HEK293 (cell line): ENCODE results near the gene PTPN20.

Experiments used
- CTCF ChIA-PET: fragments of 350-600 bp; formaldehyde crosslinking; extraction: SDS; loops from one replicate; lab custom pipeline; 2021; ENCODE audit warnings: antibody characterized with exemption; lab: Yijun Ruan, JAX
- POLR2A ChIA-PET: fragments of 300-600 bp; formaldehyde crosslinking; extraction: SDS; loops from one replicate; lab custom pipeline; 2020; ENCODE audit warnings: antibody characterized with exemption, inconsistent platforms; lab: Yijun Ruan, JAX
- H3K27ac ChIP-seq: fragments of 200-500 bp; sonication (Bioruptor generic); 2 replicates; pipeline ENCODE4 v1.5.1; 2014; ENCODE audit warnings: low read depth, low read length, control low read depth, inconsistent platforms; ENCODE audit errors: extremely low read depth
- H3K36me3 ChIP-seq, 2 experiments: fragments of 200-500 bp in 1 of 2; sonication (Bioruptor generic) in 1 of 2; 1 replicate in 1 of 2; 2 replicates in 1 of 2; pipeline ENCODE4 v1.5.1; 2014 to 2017; ENCODE audit warnings: inconsistent platforms in 2 of 2, low read length in 2 of 2; ENCODE audit not compliant: control insufficient read depth in 2 of 2, insufficient read depth in 1 of 2
- H3K4me1 ChIP-seq: fragments of 200-500 bp; sonication (Bioruptor generic); 2 replicates; pipeline ENCODE4 v1.5.1; 2014; ENCODE audit warnings: mild to moderate bottlenecking, low read length, inconsistent platforms; ENCODE audit not compliant: control insufficient read depth, insufficient read depth
- H3K4me3 ChIP-seq: 2 replicates; pipeline ENCODE4 v1.5.1; 2011; ENCODE audit warnings: low read depth, mild to moderate bottlenecking, control low read depth, low read length, moderate library complexity
- H3K9me3 ChIP-seq: fragments of 200-500 bp; sonication (Bioruptor generic); 2 replicates; pipeline ENCODE4 v1.5.1; 2014; ENCODE audit warnings: low read depth, low read length, inconsistent platforms; ENCODE audit not compliant: control insufficient read depth, insufficient read depth
- AEBP2 ChIP-seq: fragments of 450-650 bp; formaldehyde crosslinking; IDR thresholded peaks from 2 replicates; pipeline ENCODE4 v1.5.1; 2016; ENCODE audit warnings: missing biosample characterization, missing genetic modification characterization, borderline replicate concordance
- BCL11B ChIP-seq: fragments of 450-650 bp; formaldehyde crosslinking; IDR thresholded peaks from 2 replicates; pipeline ENCODE4 v1.5.1; 2016; ENCODE audit warnings: low read depth, missing biosample characterization, missing genetic modification characterization
- HOXD13 ChIP-seq: sonication (generic); formaldehyde crosslinking; IDR thresholded peaks from 2 replicates; pipeline ENCODE4 v1.8.0; 2022; ENCODE audit warnings: missing genetic modification reagents, borderline replicate concordance
- KLF9 ChIP-seq: fragments of 450-650 bp; formaldehyde crosslinking; IDR thresholded peaks from 2 replicates; pipeline ENCODE4 v1.5.1; 2016; ENCODE audit warnings: missing biosample characterization, missing genetic modification characterization, low read depth
- MEIS1 ChIP-seq: sonication (generic); formaldehyde crosslinking; IDR thresholded peaks from 2 replicates; pipeline ENCODE4 v1.8.1; 2022; ENCODE audit warnings: missing genetic modification reagents, mild to moderate bottlenecking, borderline replicate concordance
- YY2 ChIP-seq: fragments of 450-650 bp; formaldehyde crosslinking; IDR thresholded peaks from 2 replicates; pipeline ENCODE4 v1.5.1; 2016; ENCODE audit warnings: missing biosample characterization, missing genetic modification characterization
- ZBTB44 ChIP-seq: fragments of 450-650 bp; IDR thresholded peaks from 2 replicates; pipeline ENCODE4 v1.5.1; 2018; ENCODE audit warnings: missing biosample characterization, mild to moderate bottlenecking, missing genetic modification characterization
- ZBTB48 ChIP-seq: fragments of 450-650 bp; formaldehyde crosslinking; IDR thresholded peaks from 2 replicates; pipeline ENCODE4 v1.5.1; 2016; ENCODE audit warnings: missing biosample characterization, missing genetic modification characterization
- ZNF114 ChIP-seq: fragments of 450-650 bp; formaldehyde crosslinking; IDR thresholded peaks from 2 replicates; pipeline ENCODE4 v1.5.0; 2017; ENCODE audit warnings: missing biosample characterization, missing genetic modification characterization
- ZNF138 ChIP-seq: fragments of 450-650 bp; formaldehyde crosslinking; IDR thresholded peaks from 2 replicates; pipeline ENCODE4 v1.5.1; 2016; ENCODE audit warnings: missing biosample characterization, missing genetic modification characterization, borderline replicate concordance
- ZNF148 ChIP-seq: fragments of 450-650 bp; formaldehyde crosslinking; IDR thresholded peaks from 2 replicates; pipeline ENCODE4 v1.5.0; 2017; ENCODE audit warnings: missing biosample characterization, missing genetic modification characterization, borderline replicate concordance
- ZNF175 ChIP-seq: fragments of 450-650 bp; formaldehyde crosslinking; IDR thresholded peaks from 2 replicates; pipeline ENCODE4 v1.5.1; 2016; ENCODE audit warnings: missing biosample characterization, missing genetic modification characterization
- ZNF221 ChIP-seq: fragments of 450-650 bp; formaldehyde crosslinking; IDR thresholded peaks from 2 replicates; pipeline ENCODE4 v1.5.1; 2017; ENCODE audit warnings: missing biosample characterization, missing genetic modification characterization, borderline replicate concordance
- ZNF266 ChIP-seq: fragments of 450-650 bp; formaldehyde crosslinking; IDR thresholded peaks from 2 replicates; pipeline ENCODE4 v1.5.1; 2016; ENCODE audit warnings: missing biosample characterization, missing genetic modification characterization, low read depth
- ZNF292 ChIP-seq: fragments of 450-650 bp; formaldehyde crosslinking; IDR thresholded peaks from 2 replicates; pipeline ENCODE4 v1.5.1; 2016; ENCODE audit warnings: low read depth, missing biosample characterization, missing genetic modification characterization, borderline replicate concordance
- ZNF311 ChIP-seq: fragments of 450-650 bp; formaldehyde crosslinking; IDR thresholded peaks from 2 replicates; pipeline ENCODE4 v1.5.1; 2017; ENCODE audit warnings: missing biosample characterization, missing genetic modification characterization, borderline replicate concordance
- ZNF394 ChIP-seq: fragments of 450-650 bp; formaldehyde crosslinking; IDR thresholded peaks from 2 replicates; pipeline ENCODE4 v1.5.1; 2016; ENCODE audit warnings: missing biosample characterization, missing genetic modification characterization, mild to moderate bottlenecking, moderate library complexity, borderline replicate concordance
- ZNF473 ChIP-seq: fragments of 450-650 bp; formaldehyde crosslinking; IDR thresholded peaks from 2 replicates; pipeline ENCODE4 v1.5.1; 2017; ENCODE audit warnings: missing biosample characterization, missing genetic modification characterization
- ZNF48 ChIP-seq: fragments of 450-650 bp; formaldehyde crosslinking; IDR thresholded peaks from 2 replicates; pipeline ENCODE4 v1.5.1; 2016; ENCODE audit warnings: missing biosample characterization, missing genetic modification characterization
- ZNF626 ChIP-seq: fragments of 450-650 bp; sonication (Bioruptor Pico); formaldehyde crosslinking; IDR thresholded peaks from 2 replicates; pipeline ENCODE4 v1.5.1; 2018; ENCODE audit warnings: missing biosample characterization, missing genetic modification characterization, inconsistent platforms
- ZNF704 ChIP-seq: fragments of 450-650 bp; formaldehyde crosslinking; IDR thresholded peaks from 2 replicates; pipeline ENCODE4 v1.5.1; 2016; ENCODE audit warnings: missing biosample characterization, missing genetic modification characterization

The PTPN20 gene

GRCh38 chr10:47035819-47036337 lies 124.7 kb downstream of the PTPN20 start (continued):
- TF ChIP-seq ZBTB48 (tag by site-specific recombination) (no peak), ZNF221 (tag by site-specific recombination) (no peak), AEBP2 (tag by site-specific recombination) (no peak), ZNF114 (no peak), HOXD13 (CRISPR knock-in tag) (no peak), ZNF266 (tag by site-specific recombination) (no peak), ZBTB44 (tag by site-specific recombination) (no peak), ZNF48 (tag by site-specific recombination) (no peak), ZNF138 (tag by site-specific recombination) (no peak)

GRCh38 chr10:47036771-47037170 lies 125.5 kb downstream of the PTPN20 start:
- CTCF ChIA-PET: interaction anchor here (0.8 to 4.6 kb wide), 3 partner anchors 11 to 304 kb away, joined by 3 to 28 read pairs (median 3); no protein-coding TSS in a partner anchor

More at GRCh38 chr10:47036771-47037170, 125.5 kb downstream of the PTPN20 start:
- Histone ChIP-seq H3K4me1 (no peaks in the 10 kb centered on the region), H3K36me3 (no peaks in the 10 kb centered on the region), H3K4me3 (no peak overlapping the region), H3K9me3 (no peaks in the 10 kb centered on the region), H3K27ac (no peak overlapping the region)
- TF ChIP-seq ZNF626 (tag by site-specific recombination) (no peak), MEIS1 (CRISPR knock-in tag) (no peak), ZNF292 (no peak), ZNF394 (tag by site-specific recombination) (no peak), ZNF148 (tag by site-specific recombination) (no peak), ZNF473 (no peak), ZNF704 (tag by site-specific recombination) (no peak), BCL11B (no peak), ZNF311 (tag by site-specific recombination) (no peak), YY2 (tag by site-specific recombination) (no peak), ZBTB48 (tag by site-specific recombination) (no peak), ZNF175 (tag by site-specific recombination) (no peak), KLF9 (tag by site-specific recombination) (no peak)
- POLR2A ChIA-PET: no interaction called here
